ENCODE measurements around the gene MICALL2.

GRCh38 chr7:1508277-1508758 lies 49.0 kb upstream of the MICALL2 start:
- no peak for TF ChIP-seq CTCF (IDR thresholded peaks at IDR 0.05)
- TF ChIP-seq ZFX (IDR thresholded peaks at IDR 0.05; ENCODE audit: borderline replicate concordance) = no peak

Data from 22Rv1 (cell line).